Stimulated activated CD8-positive, alpha-beta memory T cell treated with anti-CD3 and anti-CD28 coated beads, Interleukin-12 subunit alpha, Interleukin-12 subunit beta, amount 100 ng/mL, for 4 hours (primary cell): ENCODE data around the gene RBM23.
"Not testable (repeated sequence)": the region's sequence is repeated elsewhere in the genome, so short reads cannot be mapped to it uniquely, and the experiment has no call there.

Experiments
- DNase-seq: peaks from one replicate; pipeline ENCODE4 v3.0.0-alpha.2; 2020; ENCODE audit warnings: low read depth

RBM23 gene

DNA sequence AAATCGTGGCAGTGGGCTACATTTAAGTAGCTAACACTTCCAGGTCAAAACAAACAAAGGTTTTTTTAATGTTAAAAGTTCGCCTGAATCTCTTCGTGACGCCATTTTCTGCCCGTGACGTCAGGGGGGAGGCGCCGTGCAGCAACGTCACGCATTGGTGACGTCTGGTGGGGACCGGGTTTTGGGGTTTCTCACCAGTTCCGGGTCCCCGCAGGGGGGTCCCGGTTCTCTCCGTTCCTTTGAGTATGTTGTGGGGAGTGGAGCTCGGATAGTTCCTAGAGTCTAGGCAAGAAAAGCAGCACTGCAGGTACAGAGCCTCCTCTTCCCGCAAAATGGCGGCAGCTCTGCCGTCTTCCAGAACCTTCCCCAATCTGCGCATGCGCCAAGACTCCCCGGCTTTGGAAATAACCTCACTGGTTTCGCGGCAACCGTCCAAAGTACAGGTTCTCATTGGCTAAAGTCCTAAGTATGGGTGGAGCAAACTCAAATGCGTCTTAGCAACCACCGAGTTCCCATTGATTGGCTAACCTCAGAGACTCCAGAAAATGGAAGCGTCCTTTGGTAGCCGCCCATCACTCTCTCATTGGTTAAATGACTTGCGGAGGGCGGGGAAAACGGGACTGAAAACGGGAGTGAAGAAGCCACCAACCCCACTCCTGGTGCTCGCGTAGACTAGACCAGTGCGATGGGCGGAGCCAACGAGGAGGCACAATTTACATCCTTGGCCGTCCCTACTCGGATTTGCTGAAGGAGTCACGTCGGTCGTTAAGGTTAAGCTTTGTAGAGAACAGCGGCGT, at the start of gene RBM23:
Gene RBM23 (minus strand): TSS at position 346 of the 797 bp plus-strand sequence.
- DNase-seq = peak; percentile 97

DNA sequence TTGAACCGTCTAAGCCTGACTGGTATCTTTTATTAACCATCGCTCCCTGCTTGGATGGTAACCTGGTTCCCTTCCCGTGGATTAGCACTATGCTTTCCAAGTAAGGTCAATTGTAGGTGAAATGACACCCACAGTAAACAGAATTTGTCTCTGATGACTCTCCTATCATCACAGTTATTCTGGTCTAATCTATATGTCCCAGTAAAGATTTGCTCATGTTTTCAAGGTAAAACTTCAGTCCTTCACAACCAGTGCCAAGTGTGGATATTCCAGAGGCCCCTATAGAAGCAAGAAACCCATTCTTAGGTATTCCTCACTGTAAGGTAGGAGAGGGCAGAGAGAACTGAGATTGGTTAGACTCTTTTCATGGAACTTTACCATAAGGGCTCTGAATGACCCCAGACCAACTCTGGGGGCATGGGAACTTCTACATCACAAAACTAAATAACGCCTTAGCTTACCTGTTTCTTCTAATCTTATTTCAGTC, 47.9 kb upstream of the RBM23 start:
- no peak for DNase-seq

- DNase-seq = not testable (repeated sequence)
Measured at GRCh38 chr14:22965916-22966782, 47.2 kb upstream of the RBM23 start.

DNA sequence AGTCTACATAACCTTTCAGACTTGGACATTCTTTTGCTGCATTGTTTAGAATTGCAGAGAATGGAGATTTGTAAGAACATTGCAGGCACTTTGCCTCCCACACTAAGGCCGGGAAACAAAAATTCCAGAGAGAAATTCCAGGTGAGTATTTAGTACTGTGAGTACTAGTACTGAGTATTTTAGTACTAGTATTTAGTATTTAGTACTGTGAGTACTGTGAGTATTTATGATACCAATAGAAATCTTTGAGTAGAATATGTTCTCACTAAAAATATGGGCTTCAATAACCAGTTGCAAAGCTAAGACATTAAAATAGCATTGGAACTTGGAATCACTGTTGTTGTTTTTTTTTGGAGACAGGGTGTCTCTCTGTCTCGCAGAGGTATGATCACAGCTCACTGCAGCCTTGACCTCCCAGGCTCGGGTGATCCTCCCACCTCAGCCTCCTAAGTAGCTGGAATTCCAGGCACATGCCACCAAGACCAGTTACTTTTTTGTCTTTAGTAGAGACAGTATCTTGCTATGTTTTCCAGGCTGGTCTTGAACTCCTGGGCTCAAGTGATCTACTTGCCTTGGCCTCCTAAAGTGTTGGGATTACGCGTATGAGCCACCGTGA, 43.2 kb upstream of the RBM23 start:
- DNase-seq = no peak

DNA sequence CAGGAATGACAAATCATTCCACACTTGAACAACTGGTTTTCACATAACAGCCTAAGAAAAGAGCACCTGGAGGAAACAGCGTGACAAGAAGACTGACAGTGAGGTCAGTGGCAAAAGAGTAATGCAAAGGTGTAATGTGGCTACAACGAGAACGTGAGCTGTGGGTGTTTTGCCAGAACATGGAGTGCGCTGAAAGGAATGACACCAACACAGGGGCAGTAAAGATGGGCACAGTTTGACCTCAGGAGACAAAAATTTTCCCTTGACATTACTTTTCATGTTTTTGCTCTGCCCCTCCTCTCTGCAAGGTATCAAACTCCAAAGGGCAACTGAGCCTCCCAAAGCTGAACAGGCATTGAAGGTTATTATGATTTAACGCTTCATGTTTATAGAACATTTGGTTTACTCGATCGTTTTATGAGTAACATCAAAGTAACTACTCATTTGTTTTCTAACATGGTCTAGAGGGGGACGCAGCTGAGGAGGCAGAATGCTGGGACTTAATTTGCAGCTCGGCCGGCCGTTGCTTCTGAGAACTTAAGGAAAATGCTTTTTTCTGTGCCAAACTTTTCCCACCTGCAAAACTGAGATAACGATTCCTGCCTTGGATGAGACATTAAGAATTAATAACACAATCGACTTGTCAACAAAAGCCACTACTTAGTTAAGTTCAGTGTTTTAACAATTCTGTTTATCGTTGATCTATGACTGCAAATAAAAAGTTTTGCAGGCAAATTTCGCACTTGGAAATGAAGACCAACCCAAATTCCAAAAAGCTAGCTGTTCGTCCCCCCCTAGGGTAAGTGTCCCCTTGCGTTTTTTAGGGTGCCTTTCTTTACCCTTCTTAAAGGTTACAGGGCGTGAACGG, 37.0 kb upstream of the RBM23 start:
- DNase-seq = no peak

DNA sequence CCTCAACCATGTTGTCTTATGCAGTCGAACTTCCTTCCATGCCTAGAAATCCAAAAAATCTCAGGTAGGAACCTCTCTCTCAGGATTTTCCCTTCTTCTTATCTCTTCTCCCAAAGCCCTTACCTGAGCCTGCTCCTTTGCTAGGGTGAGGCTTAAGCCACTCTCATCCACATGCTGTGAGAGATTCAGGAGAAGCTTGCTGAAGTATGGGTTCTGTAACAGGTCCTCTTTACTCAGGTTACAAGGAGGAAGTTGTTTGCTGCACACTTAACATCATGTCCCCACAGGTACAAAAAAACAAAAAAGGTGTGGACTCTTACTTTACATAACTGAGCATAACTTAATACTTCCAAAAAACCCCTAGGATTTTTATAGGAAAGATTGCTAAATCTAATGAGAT, 33.5 kb upstream of the RBM23 start:
- no peak for DNase-seq

DNA sequence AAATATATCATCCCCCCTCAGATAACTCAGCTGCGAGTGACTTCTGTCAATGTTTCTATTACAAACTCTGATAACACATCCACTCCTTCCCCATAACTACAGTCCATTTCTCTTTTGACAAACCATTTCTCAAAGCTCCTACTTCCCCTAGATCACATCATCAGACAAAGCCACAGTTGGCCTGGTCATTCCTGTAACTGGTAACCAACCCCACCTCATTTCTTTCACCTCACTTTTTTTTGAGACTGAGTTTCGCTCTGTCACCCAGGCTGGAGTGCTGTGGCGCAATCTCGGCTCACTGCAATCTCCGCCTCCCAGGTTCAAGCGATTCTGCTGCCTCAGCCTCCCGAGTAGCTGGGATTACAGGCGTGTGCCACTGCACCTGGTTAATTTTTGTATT, 32.8 kb upstream of the RBM23 start:
- DNase-seq = not testable (repeated sequence)

GRCh38 chr14:22945642-22946041, 26.7 kb upstream of the RBM23 start:
- no peak for DNase-seq

DNA sequence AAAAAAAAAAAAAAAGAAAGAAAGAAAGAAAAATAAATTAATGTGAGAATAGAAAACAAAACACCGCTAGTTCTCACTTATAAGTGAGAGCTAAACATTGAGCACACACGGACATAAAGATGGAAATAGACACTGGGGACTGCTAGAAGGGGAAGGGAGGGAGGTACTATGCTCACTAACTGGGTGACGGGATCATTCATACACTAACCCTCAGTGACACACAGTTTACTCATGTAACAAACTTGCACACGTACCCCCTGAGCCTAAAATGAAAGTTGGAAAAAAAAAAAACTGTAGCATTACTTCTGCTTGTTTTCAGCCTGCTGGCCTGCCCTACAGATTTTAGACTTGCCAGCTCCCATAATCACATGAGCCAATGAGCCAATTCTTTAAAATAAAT, 20.7 kb upstream of the RBM23 start:
- DNase-seq = no peak

- DNase-seq = no peak
Measured at GRCh38 chr14:22935156-22935555, 16.2 kb upstream of the RBM23 start.

DNA sequence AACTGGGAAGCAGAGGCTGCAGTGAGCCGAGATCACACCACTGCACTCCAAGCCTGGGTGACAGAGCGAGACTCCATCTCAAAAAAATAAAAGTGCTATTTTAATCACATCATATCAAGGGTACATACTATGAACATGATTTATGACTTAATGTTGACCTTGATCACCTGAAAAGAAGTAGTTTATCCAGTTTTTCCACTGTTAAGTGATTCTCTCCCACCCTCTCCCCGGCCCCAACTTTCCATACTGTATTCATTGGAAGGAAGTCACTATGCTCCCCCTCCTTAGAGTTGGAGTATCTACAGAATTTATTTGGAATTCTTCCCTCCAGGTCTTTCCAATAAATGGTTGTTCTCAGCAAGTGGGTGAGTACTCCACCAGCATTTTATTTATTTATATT, 13.2 kb upstream of the RBM23 start:
- no peak for DNase-seq

- DNase-seq = no peak
Measured at GRCh38 chr14:22929961-22930364, 11.0 kb upstream of the RBM23 start.

GRCh38 chr14:22929104-22929960, 10.4 kb upstream of the RBM23 start, which contains the start of gene PRMT5:
Gene PRMT5 (minus strand): TSS chr14:22929376. CDS start chr14:22929361, 15 bp downstream.
- DNase-seq = peak; percentile 89

DNA sequence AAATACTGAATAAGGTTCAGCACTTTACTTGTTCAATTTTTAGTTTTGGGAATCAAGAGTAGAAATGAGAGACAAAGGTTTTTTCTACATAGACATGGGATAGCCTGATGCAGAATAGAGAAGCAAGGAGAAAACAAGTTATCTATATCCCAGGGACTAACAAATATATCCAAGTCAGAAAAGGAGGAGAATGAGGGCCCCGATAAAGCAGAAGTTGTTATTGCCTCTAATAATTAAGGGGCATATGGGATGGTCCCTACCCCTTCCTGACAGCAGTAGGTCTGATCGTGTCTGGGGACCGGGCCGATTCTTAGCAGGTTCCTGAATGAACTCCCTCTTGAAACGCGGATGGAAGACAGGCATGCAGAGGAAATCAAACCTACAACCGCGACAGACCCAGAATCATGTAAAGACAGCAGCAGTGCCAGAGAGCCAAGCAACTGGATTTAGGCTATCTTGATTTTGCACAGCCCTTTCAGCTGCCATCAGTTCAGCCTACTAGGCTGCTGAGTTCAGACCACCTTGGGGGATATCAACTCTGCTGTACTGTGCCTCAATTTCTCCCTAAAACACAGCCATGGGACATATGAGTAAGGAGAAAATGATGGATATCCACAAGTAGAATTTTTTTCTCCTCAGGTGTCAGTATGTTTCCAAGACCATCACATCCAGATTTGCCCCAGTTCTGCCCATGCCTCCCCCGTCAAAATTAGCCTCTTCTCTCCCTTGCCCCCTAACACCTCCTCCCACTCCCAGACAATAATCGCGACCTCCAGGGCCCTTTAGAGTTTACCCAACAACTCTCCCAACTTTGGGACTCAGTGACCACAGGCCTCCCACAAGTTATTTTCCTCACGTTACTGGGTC, 9.5 kb upstream of the RBM23 start:
- DNase-seq = no peak

DNA sequence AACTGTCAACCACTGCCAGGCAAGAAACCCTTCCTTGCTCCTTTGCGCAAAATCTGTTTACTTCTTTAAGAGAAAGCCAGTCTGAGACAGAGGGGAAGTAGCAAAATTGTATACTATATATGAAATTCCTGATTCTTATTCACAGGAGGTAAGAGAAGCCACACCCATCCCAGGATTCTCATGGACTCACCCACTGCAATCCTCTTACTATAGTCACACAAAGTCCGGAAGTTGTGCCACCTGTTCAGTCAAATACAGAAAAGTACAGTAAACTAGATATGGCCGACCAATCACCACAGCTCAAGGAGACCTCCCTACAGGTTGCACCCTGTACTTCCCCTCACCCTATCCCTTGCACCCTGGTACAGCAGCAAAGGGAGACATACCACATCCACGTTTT, 7.4 kb upstream of the RBM23 start:
- no peak for DNase-seq

GRCh38 chr14:22925513-22925912, 6.6 kb upstream of the RBM23 start:
- DNase-seq = no peak

GRCh38 chr14:22923746-22924145, 4.8 kb upstream of the RBM23 start:
- no peak for DNase-seq

GRCh38 chr14:22922294-22922693, 3.3 kb upstream of the RBM23 start:
- DNase-seq = no peak

DNA sequence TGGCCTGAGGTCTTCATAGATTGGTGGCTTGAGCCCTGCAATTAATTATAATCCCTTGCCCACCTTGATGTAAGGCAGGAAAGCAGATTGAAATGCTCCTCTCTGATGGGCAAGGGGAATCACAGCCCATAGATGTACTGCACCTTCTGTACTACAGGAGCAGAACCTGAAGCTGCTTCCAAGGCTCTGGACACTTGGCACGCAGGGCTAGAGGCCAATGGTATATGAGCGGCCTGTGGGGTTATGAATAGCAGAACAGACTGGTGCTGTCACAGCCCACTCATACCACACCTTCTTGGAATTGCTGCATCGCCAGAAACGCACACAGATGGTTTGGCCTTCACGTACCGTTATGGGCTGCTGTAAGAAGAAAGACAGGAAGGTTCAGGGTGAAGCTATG, 1.7 kb upstream of the RBM23 start:
- DNase-seq = no peak

GRCh38 chr14:22919601-22919921, 612 bp upstream of the RBM23 start:
- DNase-seq = no peak
